ENCODE data around the gene RNF224.
A peak's percentile ranks its signal among the peaks of the same experiment; 100 is the strongest.

Gene RNF224

DNA sequence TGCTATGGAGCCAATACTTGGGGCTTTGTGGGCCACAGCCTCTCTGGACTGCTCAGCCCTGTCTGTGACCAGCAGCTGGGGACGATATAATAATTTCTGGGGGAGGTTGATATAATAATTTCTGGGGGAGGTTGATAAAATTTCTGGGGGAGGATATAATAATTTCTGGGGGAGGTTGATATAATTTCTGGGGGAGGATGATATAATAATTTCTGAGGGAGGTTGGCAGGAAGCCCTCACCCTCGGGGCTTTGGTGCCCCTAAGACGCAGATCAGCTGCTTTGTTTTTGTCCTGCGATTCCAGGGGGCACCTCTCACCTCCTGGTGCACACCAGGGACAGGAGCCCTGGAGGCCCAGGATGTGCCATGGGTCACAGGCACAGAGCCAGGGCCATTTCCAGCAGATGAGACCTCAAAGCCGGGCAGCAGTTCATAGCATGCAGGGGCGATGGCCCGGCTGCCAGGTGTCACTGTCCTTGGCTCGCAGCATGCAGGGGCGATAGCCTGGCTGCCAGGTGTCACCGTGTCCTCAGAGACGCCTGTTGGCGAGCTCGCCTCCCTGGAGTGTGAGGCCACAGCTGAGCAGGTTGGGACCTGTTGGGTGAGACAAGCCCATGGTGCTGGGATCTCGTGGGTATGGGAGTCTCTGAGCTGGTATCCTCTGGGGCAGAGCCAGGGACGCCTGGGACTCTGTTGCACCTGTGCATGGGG is 46.5 kb downstream of the RNF224 start:
- no peak for DNase-seq (ENCODE audit: low spot score)

- no peak for DNase-seq (ENCODE audit: low spot score)
Observed at GRCh38 chr9:137275203-137275587, 47.9 kb downstream of the RNF224 start.

DNA sequence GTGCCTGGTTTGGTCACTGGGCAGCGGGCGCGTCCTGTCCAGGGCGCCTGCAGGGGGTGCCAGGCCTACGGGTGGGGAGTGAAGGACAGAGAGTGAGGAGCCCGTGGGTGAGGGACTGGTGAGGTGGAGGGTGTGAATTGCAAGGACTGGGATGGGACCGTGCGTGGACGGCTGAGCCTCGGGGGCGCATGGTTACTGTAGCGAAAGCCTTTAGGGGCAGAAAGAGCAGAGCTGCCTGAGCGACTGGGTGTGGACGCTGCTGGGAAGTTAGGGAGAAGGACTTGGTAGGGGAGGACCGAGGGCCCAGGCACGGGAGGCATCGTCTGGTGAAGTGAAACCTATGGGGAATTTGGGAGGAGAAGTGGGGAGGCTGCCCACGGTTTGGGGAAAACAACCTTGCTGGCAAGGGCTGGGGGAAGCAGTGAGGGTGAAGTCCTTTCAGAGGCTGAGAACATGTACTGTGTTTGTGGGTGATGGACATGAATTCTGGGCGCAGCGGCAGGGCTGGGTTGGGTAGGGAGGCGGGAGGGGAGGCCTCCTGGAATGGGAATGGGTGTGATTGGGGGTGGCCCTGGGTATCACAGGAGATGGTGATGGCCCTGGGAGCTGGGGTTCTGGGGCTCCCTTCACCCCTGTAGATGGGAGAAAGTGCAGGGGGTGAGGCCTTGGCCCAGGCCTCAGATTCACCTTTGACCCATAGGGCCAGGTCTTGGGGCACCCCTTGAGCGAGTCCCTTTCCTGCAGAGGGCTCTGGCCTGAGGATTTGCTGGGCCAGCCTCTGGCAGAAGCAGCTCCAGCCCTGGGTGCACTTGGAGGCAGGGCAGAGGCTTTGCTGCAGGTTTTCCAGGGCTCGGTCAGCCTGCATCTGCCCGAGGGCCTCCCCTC is 48.5 kb downstream of the RNF224 start:
- DNase-seq (ENCODE audit: low spot score), result no peak

DNA sequence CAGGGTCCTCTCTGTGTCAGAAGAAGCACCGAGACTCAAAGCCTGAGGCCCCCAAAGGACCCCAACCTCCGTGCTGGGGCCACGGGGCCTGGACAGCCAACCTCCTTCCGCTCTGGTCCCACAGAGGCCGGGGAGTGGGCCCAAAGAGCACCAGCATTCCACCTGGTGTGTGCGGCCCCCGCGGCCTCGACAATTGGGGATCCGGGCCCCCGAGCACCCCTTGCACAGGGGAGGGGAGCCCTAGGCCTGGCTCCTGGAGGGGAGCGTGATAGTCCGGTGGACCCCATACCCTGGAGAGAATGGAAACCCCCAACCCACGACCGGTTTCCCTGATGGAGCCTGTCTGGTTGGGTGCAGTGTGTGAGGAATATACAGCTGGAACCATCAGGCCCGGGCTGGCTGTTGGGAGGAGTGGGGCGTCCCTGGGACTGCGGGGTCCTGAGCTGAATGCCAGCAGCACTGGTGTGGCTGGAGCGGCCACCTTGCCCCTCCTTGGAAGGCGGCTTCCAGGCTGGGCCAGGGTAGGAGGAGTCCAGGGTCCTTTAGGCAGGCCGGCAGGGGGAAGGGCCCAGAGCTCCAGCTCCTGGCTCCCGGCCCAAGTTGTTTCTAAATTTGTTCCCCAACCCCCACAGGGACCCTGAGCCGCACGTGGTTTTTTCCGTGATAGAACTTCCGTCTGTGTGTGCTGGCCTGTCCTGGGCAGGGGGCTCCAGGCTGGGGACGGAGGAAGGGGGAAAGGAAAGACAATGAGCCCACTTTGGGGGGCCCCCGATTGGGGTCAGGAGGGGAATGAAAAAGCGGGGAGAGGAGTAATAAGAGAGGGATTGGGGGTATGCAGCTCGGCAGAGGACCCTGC is 49.4 kb downstream of the RNF224 start:
- DNase-seq (ENCODE audit: low spot score), result peak; percentile 50

- peak; percentile 67 for DNase-seq (ENCODE audit: low spot score)
Observed at GRCh38 chr9:137277329-137278041, 50.2 kb downstream of the RNF224 start, which contains the start of gene TOR4A. Gene TOR4A, plus strand, starts transcription at chr9:137277726. Its CDS starts 964 bp downstream, at chr9:137278690.

GRCh38 chr9:137278061-137278701 is 50.9 kb downstream of the RNF224 start:
- no peak for DNase-seq (ENCODE audit: low spot score)
